Astrocyte of the spinal cord (primary cell): ENCODE measurements around the gene CD38.

ENCODE experiments used
- DNase-seq: peaks from one replicate; pipeline ENCODE4 v3.0.0; 2011; ENCODE audit warnings: low read depth, low spot score
- H3K4me3 ChIP-seq: 2 replicates; pipeline ENCODE4 v1.5.1; 2011; ENCODE audit warnings: low read depth, mild to moderate bottlenecking, low read length, moderate library complexity
- CTCF ChIP-seq: IDR thresholded peaks from 2 replicates; pipeline ENCODE4 v1.5.1; 2012; ENCODE audit warnings: low read depth, mild to moderate bottlenecking, low read length, inconsistent platforms
- in situ Hi-C: cut with HindIII; loops from 2 replicates; pipeline ENCODE4 v1.10.0; 2017; ENCODE audit warnings: low sequenced_read_pairs

CD38 gene

GRCh38 chr4:15902746-15903145 is 124.6 kb downstream of the CD38 start:
- TF ChIP-seq CTCF, result no peak
- no peak for DNase-seq
- H3K4me3 ChIP-seq, result no peak overlapping the region
- in situ Hi-C loops, result no loop called here
